Ammon's horn (tissue), 1 donor: ENCODE results near the gene ITGA5.
A peak's percentile ranks its signal among the peaks of the same experiment; 100 is the strongest.
"Not testable (repeated sequence)": the region's sequence is repeated elsewhere in the genome, so short reads cannot be mapped to it uniquely, and the experiment has no call there.

Experiments
- DNase-seq: peaks from one replicate; pipeline ENCODE4 v3.0.0-alpha.2; 2016; ENCODE audit warnings: low spot score

Gene ITGA5

DNA sequence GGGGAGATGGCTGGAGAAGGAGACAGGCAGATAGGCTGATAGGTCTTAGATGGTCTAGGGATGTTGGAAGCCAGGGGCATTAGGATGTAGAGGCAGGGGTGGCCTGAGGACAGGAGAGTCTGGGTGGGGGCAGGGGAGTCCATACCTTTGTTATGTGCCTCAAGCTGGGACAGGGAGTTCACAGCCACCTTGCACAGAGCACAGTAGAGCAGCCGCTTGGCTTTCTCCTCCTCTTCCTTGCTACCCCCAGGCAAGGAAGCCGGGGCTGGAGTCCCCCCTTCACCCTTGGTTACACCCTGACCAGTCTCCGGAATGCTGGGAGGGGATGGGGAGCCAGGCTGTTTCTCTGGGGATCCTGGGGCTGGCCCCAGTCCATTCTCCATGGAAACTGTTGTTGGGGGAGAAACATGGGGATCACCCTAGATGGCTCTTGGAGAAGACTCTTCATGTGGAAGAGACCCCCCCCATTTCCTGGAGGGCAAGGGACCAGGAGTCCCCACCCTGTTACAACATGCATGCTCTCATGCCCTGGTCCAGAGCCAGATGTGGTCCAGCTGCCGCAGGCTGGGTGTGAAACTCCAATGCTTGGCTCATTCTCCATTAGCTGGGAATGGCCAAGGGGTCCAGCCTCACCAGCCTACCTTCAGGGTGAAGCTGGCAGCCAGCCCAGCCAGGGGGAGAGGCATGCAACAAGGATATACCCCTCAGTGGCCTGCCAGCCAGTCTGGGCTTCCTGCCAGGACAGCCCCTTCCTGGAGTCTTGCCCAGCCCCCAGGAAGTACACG is 47.5 kb downstream of the ITGA5 start:
- no peak for DNase-seq

DNA sequence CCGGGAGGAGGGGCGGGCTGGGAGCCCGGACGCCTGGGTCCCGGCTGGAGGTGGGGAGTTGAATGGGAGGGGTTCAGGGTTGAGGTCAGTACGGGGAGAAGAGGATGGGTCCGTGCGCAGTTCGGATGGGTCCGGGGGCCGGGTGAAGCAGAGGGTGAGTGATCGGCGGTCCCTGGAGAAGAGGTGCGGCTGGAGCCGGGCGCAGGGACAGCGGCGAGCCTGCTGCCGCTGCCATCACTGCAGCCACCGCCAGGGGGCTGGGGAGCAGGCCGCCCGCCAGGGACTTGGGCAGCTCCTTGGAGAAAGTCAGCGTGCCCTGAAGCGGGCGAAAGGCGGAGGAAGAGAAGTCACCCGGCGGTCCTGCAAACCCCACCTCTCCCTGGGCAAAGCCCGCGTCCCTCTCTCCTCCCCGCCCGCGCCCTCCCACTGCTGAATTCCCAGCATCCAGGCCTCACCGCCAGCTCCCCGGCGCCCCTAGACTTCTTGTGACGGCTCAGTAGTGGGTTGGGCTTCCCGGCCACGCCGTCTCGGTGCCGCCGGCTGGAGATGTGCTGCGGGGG is 48.8 kb downstream of the ITGA5 start:
- DNase-seq = peak; percentile 78

DNA sequence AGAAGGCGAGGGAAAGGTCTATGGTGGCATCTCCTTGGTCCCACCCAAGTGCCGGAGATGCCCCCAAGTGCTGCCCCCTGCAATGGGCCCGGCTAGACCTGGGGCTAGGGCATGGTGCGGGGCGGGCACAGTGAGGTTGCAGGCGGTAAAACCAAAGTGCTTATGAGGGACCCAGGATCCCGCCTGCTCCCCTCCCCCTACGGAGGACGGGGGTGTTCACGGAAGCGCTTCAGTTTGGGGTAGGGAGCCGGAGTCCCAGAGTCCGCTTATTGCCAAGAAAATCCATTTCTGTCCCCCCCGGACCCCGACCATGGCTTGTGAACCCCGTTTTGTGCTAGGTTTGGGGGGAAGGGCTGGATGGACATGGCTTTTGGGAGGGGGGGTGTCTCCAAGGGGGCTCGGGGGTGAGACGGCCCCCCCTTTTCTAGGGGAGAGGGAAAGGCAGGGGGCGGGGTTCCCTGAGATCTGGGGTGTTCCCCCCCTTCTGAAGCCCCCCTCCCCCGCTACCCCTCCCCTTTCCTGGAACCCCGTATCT is 49.4 kb downstream of the ITGA5 start:
- no peak for DNase-seq

DNA sequence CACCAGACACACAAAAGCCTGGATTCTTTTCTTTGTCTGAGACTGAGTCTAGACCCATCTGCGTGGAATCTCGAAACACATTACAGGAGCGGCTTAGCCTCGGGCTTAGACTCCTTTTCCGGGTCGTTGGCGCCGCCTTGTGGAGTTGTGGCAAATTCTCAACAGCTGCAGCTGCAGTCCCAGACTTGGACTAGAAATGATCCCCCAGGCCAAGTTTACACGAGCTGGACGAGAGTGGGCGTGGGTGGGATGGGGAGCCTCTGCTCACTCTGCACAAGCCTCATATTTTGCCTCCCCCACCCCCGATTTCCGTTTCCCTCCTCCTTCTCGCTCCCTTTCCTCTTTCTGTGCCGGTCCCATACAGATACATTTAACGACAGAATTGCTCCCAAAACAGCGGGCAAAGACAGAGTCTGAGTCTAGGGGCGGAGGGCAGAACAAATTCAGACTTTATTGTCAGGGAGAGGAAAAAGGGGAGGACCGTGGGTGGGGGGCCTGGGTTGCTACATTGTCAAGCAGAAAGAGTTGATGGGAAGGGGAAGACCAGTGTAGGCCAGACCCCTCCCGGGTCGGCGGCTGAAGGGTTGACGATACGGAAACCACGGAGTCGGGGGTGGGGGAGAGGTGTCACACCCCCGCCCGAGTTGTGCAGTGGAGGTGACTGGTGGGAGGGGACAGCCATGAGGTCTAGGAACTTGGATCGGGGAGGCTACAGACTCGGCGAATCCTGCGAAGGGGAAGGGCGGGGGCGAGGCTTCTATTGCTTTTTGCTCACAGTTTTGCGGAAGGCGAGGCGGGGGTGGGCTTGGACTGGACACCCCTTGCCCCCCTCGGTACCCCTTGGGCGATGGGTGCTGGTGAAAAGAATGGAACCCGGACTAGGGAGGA is 50.1 kb downstream of the ITGA5 start:
- peak; percentile 93 for DNase-seq

DNA sequence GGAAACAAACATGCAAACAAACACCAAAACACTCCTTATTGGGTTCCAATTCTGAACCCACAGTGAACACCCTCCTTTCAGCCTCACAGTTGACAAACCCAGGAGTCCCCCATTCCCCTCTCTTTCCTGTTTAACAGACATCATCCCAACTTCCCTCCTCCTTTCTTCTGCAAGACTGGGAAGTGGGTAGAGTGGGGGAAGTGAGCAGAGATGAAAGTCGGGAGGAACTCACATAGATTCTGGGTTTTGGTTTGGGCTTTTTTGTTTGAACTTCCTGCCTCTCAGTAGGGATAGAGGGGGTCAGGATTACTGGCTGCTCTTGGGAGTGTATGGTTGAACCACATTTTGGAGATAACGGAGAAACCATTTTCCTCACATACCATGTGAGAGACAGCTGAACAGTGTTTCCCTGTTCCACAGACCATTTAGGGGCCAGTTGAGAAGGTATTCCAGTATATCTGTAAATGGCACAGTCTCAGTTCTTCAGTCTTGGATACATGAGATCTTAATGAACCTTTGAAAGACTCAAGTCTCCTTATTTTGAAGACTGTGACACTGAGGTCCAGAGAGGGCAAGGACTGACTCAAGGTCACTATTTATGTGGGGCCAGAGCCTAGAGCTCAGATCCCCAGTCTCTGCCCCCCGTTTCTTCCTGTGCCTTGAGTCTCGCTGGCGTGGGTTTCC is 50.9 kb downstream of the ITGA5 start:
- DNase-seq = no peak

DNA sequence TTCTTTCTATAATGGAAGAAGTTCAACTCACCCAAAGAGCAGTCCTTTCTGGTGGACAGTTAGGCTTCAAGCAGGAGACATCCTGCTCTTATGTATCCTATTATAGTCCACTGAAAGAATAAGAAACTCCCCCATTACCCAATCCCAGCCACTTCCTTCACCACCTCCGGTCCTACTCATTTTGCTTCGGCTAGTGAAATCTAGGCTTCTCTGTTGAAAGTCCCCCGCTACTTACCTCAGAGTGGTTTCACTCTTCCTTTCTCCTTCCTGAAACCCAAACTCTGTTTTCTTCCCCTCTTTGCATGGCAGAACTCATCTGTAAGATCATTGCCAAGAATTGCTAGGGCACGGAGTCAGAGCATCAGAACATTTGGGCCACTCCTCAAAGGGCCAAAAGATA is 54.7 kb downstream of the ITGA5 start, which contains the start of gene GPR84:
GPR84 (minus strand) TSS at position 74 of the 400 bp plus-strand sequence. CDS start 635 bp downstream, outside the sequence.
- no peak for DNase-seq

DNA sequence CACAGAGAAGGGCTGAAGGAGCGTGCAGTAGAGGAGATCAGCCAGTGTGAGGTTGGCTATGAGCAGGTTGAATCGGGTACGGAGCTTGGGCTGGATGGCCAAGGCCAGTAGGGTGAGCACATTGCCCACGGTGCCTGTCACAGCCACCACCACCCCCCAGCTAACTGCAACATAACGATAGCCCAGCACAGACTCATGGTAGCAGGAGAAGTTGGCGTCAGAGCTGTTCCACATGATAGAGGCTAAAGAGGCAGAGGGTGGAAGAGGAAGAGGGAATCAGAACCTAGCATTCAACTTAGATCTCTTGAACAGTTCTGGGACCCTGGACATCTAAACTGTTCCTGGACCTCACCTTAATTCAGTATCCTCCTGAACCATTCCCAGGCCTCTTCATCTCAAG is 55.4 kb downstream of the ITGA5 start:
- no peak for DNase-seq

DNA sequence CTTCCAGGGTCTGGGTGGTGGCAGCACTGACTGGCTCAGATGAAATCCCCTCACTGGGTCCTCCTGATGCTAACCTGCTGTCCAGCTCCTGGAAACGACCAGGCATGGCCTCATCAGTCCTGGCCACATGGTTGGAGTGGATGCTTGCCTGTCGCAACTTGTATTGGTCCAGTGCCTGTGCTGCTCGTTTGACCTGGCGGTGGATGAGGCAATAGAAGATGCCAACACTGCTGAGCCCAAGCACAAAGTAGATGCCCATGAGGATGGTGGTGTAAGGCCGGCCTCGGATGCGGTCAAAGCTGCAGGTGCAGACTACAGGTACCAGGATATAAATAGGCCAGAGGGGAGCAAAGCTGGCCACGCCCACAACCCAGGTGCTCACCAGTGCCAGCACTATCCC is 56.0 kb downstream of the ITGA5 start:
- no peak for DNase-seq

DNA sequence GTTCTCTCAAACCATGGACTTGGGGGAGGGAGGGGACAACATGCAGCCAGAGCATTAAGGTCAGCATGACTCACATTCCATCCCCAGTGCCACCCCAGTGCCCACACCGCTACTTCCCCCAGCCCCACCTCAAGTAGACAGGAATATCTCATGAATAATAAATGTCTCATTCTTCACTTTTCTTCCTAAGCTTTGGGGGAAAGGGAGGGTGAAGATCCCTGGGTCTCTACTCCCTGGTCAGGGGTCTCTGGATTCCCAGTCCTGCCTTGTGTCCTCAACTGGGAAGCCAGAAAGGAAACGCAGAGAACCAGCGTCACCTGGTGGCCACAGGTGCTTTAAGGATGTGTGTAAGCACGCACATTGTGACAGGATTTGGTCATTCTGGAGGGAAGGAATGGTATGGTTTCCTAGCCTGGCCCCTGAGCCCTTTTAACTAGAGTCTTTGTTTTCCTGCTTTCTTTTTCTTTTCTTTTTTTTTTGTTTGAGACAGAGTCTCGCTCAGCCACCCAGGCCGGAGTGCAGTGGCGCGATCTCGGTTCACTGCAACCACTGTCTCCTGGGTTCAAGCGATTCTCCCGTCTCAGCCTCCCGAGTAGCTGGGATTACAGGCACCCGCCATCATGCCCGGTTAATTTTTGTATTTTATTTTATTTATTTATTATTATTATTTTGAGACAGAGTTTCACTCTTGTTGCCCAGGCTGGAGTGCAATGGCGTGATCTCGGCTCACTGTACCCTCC is 58.2 kb downstream of the ITGA5 start:
- peak; percentile 85 for DNase-seq

DNA sequence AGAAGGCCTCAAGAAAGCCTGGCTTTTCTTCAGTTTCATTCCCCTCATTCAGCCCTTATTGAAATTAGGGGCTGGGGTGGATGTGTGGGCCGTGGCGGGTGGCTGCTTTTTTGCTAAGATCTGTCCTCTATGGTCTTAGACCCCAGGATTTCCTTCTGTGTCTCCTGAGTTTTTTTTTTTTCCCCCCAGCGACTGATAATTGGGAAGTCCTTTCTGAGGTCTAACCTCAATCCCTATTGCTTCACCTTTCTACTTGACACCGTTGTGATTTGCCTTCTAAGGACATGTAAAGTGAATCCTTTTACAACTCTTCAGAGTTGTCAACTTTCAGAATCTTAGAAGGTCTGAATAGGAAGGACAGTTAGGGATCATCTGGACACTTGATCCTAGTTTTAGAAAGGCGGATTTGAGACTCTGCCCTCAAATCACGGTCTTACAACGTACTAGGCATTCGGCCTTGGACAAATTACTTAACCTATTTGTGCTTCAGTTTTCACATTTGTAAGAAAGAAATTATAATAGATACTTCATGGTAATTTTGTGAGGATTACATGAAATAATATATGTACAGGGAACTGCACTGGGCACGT is 59.2 kb downstream of the ITGA5 start:
- no peak for DNase-seq

DNA sequence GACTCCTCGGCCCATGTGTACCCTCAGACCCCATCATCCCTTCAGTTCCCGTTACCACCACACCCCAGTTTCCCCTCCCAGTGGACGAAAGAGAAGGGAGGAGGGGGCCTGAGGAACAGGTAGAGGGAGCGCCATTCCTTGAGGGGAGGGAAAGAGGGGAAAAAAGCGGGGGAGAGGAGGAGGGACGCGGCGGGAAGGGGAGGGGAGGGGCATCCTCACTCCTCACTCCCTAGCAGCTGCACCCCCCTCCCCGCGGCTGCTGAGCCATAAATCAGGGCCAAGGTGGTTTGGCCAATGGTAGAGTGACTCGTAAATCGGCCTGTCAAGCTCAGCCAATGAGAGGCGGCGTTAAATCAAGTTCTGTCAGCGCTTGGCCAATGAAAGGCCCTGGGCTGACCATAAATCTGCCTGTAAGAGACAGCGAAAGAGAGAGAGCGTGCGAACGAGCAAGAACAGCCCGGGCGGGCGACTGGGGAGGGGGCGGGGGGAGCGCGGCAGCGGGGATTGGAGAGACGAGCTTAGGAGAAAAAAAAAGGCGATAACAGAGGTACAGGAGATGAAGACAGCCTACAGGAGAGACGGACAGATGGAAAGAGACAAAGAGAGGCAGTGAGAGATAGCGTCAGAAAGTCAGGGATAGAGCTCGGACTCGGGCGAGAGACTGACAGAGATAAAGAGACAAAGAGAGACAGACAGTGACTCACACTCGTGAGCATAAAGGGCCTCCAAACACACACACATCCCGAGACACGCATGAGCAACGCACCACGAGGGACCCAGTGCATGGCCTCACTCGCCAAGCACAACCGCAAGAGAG is 59.9 kb downstream of the ITGA5 start:
- peak; percentile 99 for DNase-seq

DNA sequence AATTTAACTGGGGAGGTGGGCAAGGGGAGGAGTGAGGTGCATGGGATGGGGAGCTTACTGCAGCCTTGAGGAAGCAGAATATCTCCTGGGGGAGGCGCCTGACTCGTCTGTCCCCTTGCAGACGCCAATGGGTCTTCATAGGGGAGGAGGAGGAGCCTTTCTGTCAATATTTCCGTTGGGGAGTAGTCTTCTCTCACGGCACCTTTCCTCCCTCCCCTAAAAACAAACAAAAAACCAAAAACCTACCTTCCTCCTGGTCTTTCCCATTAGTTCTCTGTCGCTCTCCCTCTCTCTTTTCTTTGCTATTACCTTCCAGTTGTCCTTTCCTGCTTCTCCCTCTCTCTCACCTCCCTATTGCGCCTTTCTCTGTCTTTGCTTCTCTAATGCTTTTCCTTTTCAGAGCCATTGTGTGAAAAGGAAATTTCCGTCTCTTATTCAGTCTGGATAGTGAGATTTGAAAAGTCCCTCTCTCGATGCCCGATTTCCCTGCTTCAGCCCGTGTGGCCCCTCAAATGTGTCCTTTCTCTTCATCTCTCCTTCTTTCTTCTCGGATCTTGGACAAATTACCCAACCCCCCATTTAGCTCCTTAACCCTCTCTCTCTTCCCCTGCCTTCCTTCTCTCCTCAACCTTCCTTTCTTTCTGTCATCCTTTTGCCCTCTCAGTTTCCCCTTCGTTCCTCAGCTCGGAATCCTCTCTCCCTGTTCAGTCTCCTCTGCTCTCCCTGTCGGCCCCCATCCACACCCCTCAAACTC is 60.7 kb downstream of the ITGA5 start:
- DNase-seq = peak; percentile 69

DNA sequence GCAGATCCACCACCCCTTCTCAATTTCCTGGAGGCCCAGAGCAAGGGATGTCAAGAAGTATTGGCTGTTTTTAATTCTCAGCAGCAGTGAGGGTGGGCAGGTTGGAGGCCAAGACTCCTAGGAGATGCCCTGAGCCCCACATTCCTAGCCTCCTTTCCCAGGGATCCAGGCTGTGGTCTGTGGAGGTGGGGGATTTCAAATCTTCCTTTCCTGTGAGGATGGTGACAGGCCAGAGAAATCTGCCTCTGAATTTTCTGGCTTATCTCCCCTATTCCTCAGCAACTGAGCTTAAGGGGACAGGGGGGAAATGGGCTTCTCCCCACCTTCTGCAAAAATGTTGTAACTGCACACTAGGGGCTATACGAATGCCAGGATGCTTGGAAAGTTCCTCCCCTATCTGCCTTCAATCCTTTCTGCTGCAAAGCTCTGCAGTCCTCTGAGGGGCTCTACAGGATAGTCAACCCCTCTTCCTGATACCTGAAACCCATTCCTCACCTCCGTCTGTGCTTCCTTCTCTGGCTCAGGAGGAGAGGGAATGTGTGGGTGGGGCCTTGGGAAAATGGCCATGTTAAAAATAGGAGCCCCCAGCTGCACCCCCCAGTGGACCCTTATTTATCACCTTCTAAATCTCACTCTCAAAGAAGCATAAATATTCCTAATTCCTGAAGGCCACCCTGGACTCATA is 61.4 kb downstream of the ITGA5 start:
- no peak for DNase-seq

DNA sequence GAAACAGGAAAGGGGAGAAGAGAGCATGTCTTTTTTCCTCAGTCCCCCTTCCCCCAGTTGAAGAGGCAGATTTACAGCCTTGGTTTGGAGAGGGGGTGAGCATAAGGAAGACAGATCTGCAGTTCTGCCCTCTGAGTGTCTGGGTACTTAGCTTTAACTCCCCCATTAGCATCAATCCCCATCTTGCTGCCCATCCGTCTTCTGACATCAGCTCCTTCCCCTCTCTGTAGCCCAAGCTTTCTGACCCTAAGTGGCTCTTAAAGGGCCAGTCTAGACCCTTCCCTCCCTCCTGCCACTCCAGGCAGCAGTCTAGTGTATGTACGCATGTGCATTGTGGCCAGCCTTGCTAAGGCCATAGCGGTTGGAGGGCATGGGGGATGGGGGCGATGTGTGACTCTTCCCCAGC is 62.1 kb downstream of the ITGA5 start:
- no peak for DNase-seq

DNA sequence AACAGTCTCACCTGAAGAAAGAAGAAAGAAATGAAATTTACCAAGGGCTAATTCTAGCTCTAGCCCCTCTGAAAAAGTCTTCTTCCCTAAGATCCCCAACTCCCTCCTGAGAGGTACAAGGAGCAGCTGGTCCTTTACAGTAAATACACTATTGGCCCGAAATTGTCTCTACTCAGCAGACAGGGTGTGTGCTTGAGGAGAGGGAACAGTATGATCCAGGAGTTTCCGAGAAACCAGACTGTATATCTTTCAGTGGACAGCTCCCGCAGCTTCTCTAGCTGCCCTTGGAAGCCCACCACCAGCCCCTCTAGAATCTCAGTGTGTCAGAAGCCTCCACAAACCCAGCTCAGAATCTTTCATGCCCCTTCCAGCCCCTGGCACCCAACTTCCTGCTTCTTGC is 62.8 kb downstream of the ITGA5 start:
- DNase-seq = no peak

DNA sequence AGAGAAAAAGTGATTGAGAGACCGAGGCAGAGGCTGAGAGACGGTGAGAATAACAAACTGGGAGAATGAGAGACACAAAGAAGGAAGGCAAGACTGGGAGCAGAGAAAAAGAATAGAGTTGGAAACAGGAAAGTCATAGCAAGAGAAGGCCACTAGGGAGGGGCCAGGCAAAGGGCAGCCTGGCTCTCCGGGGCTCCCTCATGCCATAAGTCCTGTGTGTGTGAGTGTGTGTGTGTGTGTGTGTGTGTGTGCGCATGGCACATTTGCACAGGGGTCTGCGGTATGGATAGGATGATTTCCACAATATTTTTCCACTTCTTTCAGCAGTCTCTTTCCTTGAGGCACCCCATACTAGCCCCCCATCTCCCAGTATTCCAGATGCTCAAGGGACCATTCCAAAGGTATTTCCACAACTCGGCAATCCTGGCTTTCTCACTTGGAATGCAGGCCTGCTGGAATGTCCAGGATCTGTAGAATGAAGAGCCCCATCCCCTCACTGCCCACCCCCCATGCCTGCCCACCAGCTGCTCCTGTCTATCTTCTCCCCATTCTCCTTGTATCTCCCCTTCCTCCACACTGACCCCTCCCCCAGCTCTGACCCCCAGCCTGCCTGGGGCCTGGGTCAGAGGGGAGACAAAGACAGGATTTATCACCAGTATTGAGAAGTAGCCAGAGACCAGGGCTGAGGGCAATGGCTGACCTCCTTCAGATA is 63.8 kb downstream of the ITGA5 start:
- DNase-seq = no peak

DNA sequence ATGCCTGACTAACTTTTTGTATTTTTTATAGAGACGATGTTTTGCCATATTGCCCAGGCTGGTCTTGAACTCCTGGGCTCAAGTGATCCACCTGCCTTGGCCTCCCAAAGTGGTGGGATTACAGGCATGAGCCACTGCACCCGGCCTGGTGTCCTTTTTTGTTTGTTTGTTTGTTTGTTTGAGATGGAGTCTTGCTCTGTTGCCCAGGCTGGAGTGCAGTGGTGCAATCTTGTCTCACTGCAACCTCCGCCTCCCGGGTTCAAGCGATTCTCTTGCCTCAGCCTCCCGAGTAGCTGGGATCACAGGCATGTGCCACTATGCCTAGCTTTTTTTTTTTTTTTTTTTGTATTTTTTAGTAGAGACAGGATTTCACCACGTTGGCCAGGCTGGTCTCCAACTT is 64.8 kb downstream of the ITGA5 start:
- not testable (repeated sequence) for DNase-seq
